ENCODE data around the gene FAM184A.

FAM184A gene

GRCh38 chr6:119084784-119085183, 6.3 kb upstream of the FAM184A start:
- no peak for TF ChIP-seq CTCF (IDR thresholded peaks at IDR 0.05; ENCODE audit: low read depth, low read length, missing control alignments)
- DNase-seq, result no peak
- Histone ChIP-seq H3K36me3 (replicated peaks) (no peaks in the 10 kb centered on the region), H3K27me3 (replicated peaks) (no peaks in the 10 kb centered on the region), H3K4me3 (ENCODE audit: low read depth, low read length) (no peak overlapping the region), H3K27ac (no peak overlapping the region)
- in situ Hi-C loops (cut with HindIII; ENCODE audit: low pct_ligation_motif_present, low sequenced_read_pairs), result no loop called here

- H3K27ac ChIP-seq, result no peak overlapping the region
- H3K4me3 ChIP-seq (ENCODE audit: low read depth, low read length), result no peak overlapping the region
- no peak for TF ChIP-seq CTCF (IDR thresholded peaks at IDR 0.05; ENCODE audit: low read depth, low read length, missing control alignments)
- peaks cover 5% of the 10 kb centered on the region for H3K27me3 ChIP-seq (replicated peaks)
- in situ Hi-C loops (cut with HindIII; ENCODE audit: low pct_ligation_motif_present, low sequenced_read_pairs), result no loop called here
- DNase-seq, result no peak
- H3K36me3 ChIP-seq (replicated peaks), result no peaks in the 10 kb centered on the region
Observed at GRCh38 chr6:119083007-119083406, 4.5 kb upstream of the FAM184A start.

- Histone ChIP-seq H3K27me3 (replicated peaks) (peaks cover 15% of the 10 kb centered on the region), H3K27ac (no peak overlapping the region), H3K4me3 (ENCODE audit: low read depth, low read length) (peak overlapping the region; percentile 51), H3K36me3 (replicated peaks) (no peaks in the 10 kb centered on the region)
- DNase-seq, result peak; percentile 54
- in situ Hi-C loops (cut with HindIII; ENCODE audit: low pct_ligation_motif_present, low sequenced_read_pairs), result no loop called here
- TF ChIP-seq CTCF (IDR thresholded peaks at IDR 0.05; ENCODE audit: low read depth, low read length, missing control alignments), result no peak
Observed at GRCh38 chr6:119079283-119079809, 882 bp upstream of the FAM184A start.

GRCh38 chr6:119077643-119078375, 655 bp downstream of the FAM184A start:
- TF ChIP-seq CTCF (IDR thresholded peaks at IDR 0.05; ENCODE audit: low read depth, low read length, missing control alignments), result no peak
- Histone ChIP-seq H3K36me3 (replicated peaks) (no peaks in the 10 kb centered on the region), H3K27me3 (replicated peaks) (peaks cover 16% of the 10 kb centered on the region), H3K4me3 (ENCODE audit: low read depth, low read length) (peak overlapping the region; percentile 51), H3K27ac (no peak overlapping the region)
- DNase-seq, result no peak
- in situ Hi-C loops (cut with HindIII; ENCODE audit: low pct_ligation_motif_present, low sequenced_read_pairs), result no loop called here

GRCh38 chr6:119077391-119077642, 1.1 kb downstream of the FAM184A start:
- in situ Hi-C loops (cut with HindIII; ENCODE audit: low pct_ligation_motif_present, low sequenced_read_pairs), result no loop called here
- H3K36me3 ChIP-seq (replicated peaks), result no peaks in the 10 kb centered on the region
- DNase-seq, result no peak
- H3K4me3 ChIP-seq (ENCODE audit: low read depth, low read length), result no peak overlapping the region
- no peak overlapping the region for H3K27ac ChIP-seq
- peaks cover 16% of the 10 kb centered on the region for H3K27me3 ChIP-seq (replicated peaks)
- no peak for TF ChIP-seq CTCF (IDR thresholded peaks at IDR 0.05; ENCODE audit: low read depth, low read length, missing control alignments)
